GM10266 (cell line): ENCODE data around the gene EIPR1.

Experiments used
- DNase-seq: peaks from one replicate; pipeline ENCODE4 v3.0.0; 2012; ENCODE audit errors: extremely low spot score
- TF ChIP-seq, protein P1 (sequence below): IDR thresholded peaks from 2 replicates; pipeline ENCODE4 v1.5.1; 2012; ENCODE audit warnings: mild to moderate bottlenecking, low read depth; ENCODE audit not compliant: control insufficient read depth, insufficient read depth; ENCODE audit errors: missing control alignments

Gene EIPR1

GRCh38 chr2:3317871-3318590 lies 59.6 kb downstream of the EIPR1 start:
- TF ChIP-seq, protein P1, sequence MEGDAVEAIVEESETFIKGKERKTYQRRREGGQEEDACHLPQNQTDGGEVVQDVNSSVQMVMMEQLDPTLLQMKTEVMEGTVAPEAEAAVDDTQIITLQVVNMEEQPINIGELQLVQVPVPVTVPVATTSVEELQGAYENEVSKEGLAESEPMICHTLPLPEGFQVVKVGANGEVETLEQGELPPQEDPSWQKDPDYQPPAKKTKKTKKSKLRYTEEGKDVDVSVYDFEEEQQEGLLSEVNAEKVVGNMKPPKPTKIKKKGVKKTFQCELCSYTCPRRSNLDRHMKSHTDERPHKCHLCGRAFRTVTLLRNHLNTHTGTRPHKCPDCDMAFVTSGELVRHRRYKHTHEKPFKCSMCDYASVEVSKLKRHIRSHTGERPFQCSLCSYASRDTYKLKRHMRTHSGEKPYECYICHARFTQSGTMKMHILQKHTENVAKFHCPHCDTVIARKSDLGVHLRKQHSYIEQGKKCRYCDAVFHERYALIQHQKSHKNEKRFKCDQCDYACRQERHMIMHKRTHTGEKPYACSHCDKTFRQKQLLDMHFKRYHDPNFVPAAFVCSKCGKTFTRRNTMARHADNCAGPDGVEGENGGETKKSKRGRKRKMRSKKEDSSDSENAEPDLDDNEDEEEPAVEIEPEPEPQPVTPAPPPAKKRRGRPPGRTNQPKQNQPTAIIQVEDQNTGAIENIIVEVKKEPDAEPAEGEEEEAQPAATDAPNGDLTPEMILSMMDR, result no peak
- DNase-seq, result no peak

GRCh38 chr2:3317277-3317685 lies 60.3 kb downstream of the EIPR1 start:
- TF ChIP-seq, protein P1, result no peak
- no peak for DNase-seq

- TF ChIP-seq, protein P1, result no peak
- DNase-seq, result no peak
Observed at GRCh38 chr2:3316456-3317276, 61.0 kb downstream of the EIPR1 start.

GRCh38 chr2:3314626-3315025 lies 63.0 kb downstream of the EIPR1 start:
- TF ChIP-seq, protein P1, result no peak
- no peak for DNase-seq

DNA sequence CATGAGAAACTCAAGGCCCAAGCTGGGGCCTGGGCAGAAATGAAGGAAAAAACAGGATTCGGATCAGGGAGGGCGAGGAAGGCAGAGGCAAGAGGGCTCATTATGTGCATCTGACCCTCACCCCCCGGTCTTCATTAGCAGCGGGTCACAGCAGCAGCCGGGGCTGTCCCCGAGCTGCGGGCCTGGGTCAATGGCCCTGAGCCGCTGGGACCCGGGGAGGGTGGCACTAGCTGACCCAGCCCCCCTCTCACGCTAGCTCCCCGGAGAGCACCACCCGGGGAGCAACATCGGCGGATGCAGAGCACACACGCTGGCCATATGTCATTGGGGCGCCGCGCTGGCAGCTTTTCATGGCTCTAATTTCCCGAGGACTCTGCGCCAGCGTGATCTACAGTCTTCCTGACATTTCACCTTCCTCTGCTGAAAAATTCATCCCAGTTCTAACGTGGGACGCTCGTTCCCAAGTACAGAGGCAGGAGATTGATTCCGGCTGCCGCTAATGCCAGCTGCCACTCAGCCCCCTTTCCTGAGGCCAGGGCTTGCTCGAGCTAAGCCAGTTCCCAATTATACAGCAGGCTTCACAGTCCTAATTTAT lies 63.7 kb downstream of the EIPR1 start:
- no peak for DNase-seq
- TF ChIP-seq, protein P1, result no peak

DNA sequence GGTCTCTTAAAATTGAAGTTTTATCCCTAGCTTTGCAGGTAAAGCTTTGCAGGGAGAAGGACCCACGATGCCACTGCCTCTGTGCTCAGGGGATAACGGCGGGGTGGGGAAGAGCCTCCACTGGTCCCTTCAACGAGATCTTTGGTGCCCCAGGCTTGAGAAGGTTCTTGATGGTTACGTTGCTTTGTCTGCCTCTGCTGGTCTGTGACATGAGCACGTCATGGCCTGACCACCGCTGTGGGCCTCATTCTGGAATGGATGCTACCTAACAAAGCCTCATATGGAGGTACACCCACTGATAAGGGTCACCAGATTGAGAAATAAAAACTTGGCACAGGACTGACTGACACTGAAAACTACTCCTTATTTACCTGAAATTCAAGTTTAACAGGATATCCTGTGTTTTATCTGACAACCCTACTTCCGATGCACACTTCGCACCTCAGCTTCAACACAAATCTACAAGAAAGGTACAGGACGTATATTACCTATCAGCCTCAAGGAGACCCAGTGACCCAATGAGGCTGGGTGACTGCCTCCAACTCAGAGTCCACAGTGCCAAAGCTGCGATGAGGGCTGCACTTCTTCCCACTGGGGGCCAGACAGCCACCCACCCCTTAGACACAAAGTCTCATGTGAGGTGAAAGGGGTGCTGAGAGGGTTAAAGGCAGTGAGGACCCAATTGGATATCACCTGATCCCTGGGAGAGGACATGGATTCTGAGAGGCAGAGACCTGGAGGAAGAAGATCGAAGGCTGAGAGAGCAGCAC lies 64.9 kb downstream of the EIPR1 start:
- TF ChIP-seq, protein P1, result no peak

More for the DNA sequence above, 64.9 kb downstream of the EIPR1 start:
- DNase-seq, result no peak
